Tibial artery (tissue), 4 donors: Measurements from ENCODE around the gene ASB15.

Source experiments
- DNase-seq, 2 donors: peaks; one replicate each; pipeline ENCODE4 v3.0.0-alpha.2; 2019
- H3K27ac ChIP-seq, 2 donors: fragments of 200-600 bp; sonication (generic) in 1 of 2; 1 replicate in 1 of 2; 2 replicates in 1 of 2; pipeline ENCODE4 v1.5.1; 2018 to 2019; ENCODE audit warnings: mild to moderate bottlenecking in 1 of 2
- H3K27me3 ChIP-seq, 2 donors: fragments of 200-600 bp; sonication (generic) in 1 of 2; one replicate each; pipeline versions ENCODE4 v1.5.1 to v1.6.0; 2016 to 2019
- H3K36me3 ChIP-seq, 3 donors: fragments of 200-600 bp; sonication (generic) in 2 of 3; one replicate each; pipeline ENCODE4 v1.5.1; 2016 to 2019; ENCODE audit warnings: mild to moderate bottlenecking in 2 of 3
- H3K4me1 ChIP-seq, 4 donors: fragments of 200-600 bp; sonication (generic) in 2 of 4; 1 replicate in 3 of 4; 2 replicates in 1 of 4; pipeline ENCODE4 v1.5.1; 2016 to 2019
- H3K4me3 ChIP-seq, 2 donors: fragments of 200-600 bp; sonication (generic) in 1 of 2; 1 replicate in 1 of 2; 2 replicates in 1 of 2; pipeline ENCODE4 v1.5.1; 2018 to 2019; ENCODE audit warnings: mild to moderate bottlenecking in 2 of 2
- H3K9me3 ChIP-seq, 3 donors: fragments of 200-600 bp; sonication (generic) in 1 of 3; one replicate each; pipeline ENCODE4 v1.5.1; 2016 to 2019
- CTCF ChIP-seq, 2 experiments: fragments of 200-600 bp in 1 of 2; fragments of 450-650 bp in 1 of 2; IDR thresholded peaks; one replicate each; pipeline ENCODE4 v1.5.1; 2017 to 2019; ENCODE audit warnings: antibody characterized with exemption in 2 of 2, mild to moderate bottlenecking in 1 of 2, moderate library complexity in 1 of 2
- intact Hi-C: fragments of 100-400 bp; cut with DNase I; formaldehyde crosslinking; loops from one replicate; pipeline ENCODE4 v1.15.0; 2023; ENCODE audit warnings: low total_unique reads

ASB15 gene

GRCh38 chr7:123643495-123644441 lies 42.1 kb downstream of the ASB15 start:
- Histone ChIP-seq H3K27me3 (no peaks in the 10 kb centered on the region), H3K9me3 (no peaks in the 10 kb centered on the region), H3K36me3 (no peaks in the 10 kb centered on the region), H3K27ac (no peak overlapping the region), H3K4me3 (no peak overlapping the region), H3K4me1 (peaks cover 0 to 21% (median 0%) of the 10 kb centered on the region in 4 donors)
- intact Hi-C loops = no loop called here
- TF ChIP-seq CTCF (IDR thresholded peaks at IDR 0.05) = no peak
- DNase-seq = no peak

- no peak overlapping the region for H3K27ac ChIP-seq
- intact Hi-C loops = no loop called here
- H3K27me3 ChIP-seq = no peaks in the 10 kb centered on the region
- no peak for TF ChIP-seq CTCF (IDR thresholded peaks at IDR 0.05)
- no peaks in the 10 kb centered on the region for H3K36me3 ChIP-seq
- H3K9me3 ChIP-seq = no peaks in the 10 kb centered on the region
- no peak overlapping the region for H3K4me3 ChIP-seq
- H3K4me1 ChIP-seq = peaks cover 0 to 21% (median 0%) of the 10 kb centered on the region in 4 donors
- no peak for DNase-seq
These were observed 43.9 kb downstream of the ASB15 start for GRCh38 chr7:123645516-123645915.

GRCh38 chr7:123647106-123647730 lies 45.6 kb downstream of the ASB15 start:
- H3K4me3 ChIP-seq = no peak overlapping the region
- H3K27ac ChIP-seq = no peak overlapping the region
- no peaks in the 10 kb centered on the region for H3K9me3 ChIP-seq
- no peaks in the 10 kb centered on the region for H3K36me3 ChIP-seq
- no peaks in the 10 kb centered on the region for H3K27me3 ChIP-seq
- H3K4me1 ChIP-seq = peaks cover 0 to 21% (median 0%) of the 10 kb centered on the region in 4 donors
- intact Hi-C loops = no loop called here
- no peak for TF ChIP-seq CTCF (IDR thresholded peaks at IDR 0.05)
- no peak for DNase-seq

GRCh38 chr7:123649964-123650363 lies 48.3 kb downstream of the ASB15 start:
- no peak overlapping the region for H3K27ac ChIP-seq
- no peak overlapping the region for H3K4me3 ChIP-seq
- no peak for TF ChIP-seq CTCF (IDR thresholded peaks at IDR 0.05)
- intact Hi-C loops = no loop called here
- no peaks in the 10 kb centered on the region for H3K9me3 ChIP-seq
- no peaks in the 10 kb centered on the region for H3K27me3 ChIP-seq
- DNase-seq = no peak
- H3K4me1 ChIP-seq = peaks cover 0 to 8% (median 0%) of the 10 kb centered on the region in 4 donors
- no peaks in the 10 kb centered on the region for H3K36me3 ChIP-seq

GRCh38 chr7:123650595-123650994 lies 49.0 kb downstream of the ASB15 start:
- no peak for TF ChIP-seq CTCF (IDR thresholded peaks at IDR 0.05)
- intact Hi-C loops = no loop called here
- Histone ChIP-seq H3K27ac (no peak overlapping the region), H3K36me3 (no peaks in the 10 kb centered on the region), H3K9me3 (no peaks in the 10 kb centered on the region), H3K27me3 (no peaks in the 10 kb centered on the region), H3K4me1 (peaks cover 0 to 2% (median 0%) of the 10 kb centered on the region in 4 donors), H3K4me3 (no peak overlapping the region)
- no peak for DNase-seq
